HG02763 (cell line): ENCODE measurements around the gene LIMA1.
"Not testable (repeated sequence)": the region's sequence is repeated elsewhere in the genome, so short reads cannot be mapped to it uniquely, and the experiment has no call there.

Experiments used
- ATAC-seq: cut with Tn5 transposase; IDR thresholded peaks from one replicate; pipeline ENCODE4 v1.9.1; 2021; ENCODE audit warnings: mild to moderate bottlenecking, moderate library complexity; ENCODE audit not compliant: unreplicated experiment

The LIMA1 gene

GRCh38 chr12:50219544-50219943 lies 63.8 kb downstream of the LIMA1 start:
- ATAC-seq = no peak

GRCh38 chr12:50219001-50219400 lies 64.3 kb downstream of the LIMA1 start:
- ATAC-seq = not testable (repeated sequence)

- no peak for ATAC-seq
Observed at GRCh38 chr12:50218386-50218785, 64.9 kb downstream of the LIMA1 start.

GRCh38 chr12:50217202-50217601 lies 66.1 kb downstream of the LIMA1 start:
- no peak for ATAC-seq

- ATAC-seq = no peak
Observed at GRCh38 chr12:50215033-50215432, 68.3 kb downstream of the LIMA1 start.

GRCh38 chr12:50214018-50214417 lies 69.3 kb downstream of the LIMA1 start:
- ATAC-seq = no peak

GRCh38 chr12:50213439-50213838 lies 69.9 kb downstream of the LIMA1 start:
- no peak for ATAC-seq

- ATAC-seq = no peak
Observed at GRCh38 chr12:50212071-50212467, 71.3 kb downstream of the LIMA1 start.

- ATAC-seq = no peak
Observed at GRCh38 chr12:50211392-50212070, 71.8 kb downstream of the LIMA1 start.

GRCh38 chr12:50207424-50207823 lies 75.9 kb downstream of the LIMA1 start:
- no peak for ATAC-seq

GRCh38 chr12:50205648-50206047 lies 77.7 kb downstream of the LIMA1 start:
- no peak for ATAC-seq

- no peak for ATAC-seq
Observed at GRCh38 chr12:50203691-50204090, 79.6 kb downstream of the LIMA1 start.

GRCh38 chr12:50201987-50202521 lies 81.3 kb downstream of the LIMA1 start:
- ATAC-seq = no peak

- ATAC-seq = no peak
Observed at GRCh38 chr12:50200552-50201273, 82.6 kb downstream of the LIMA1 start.

- ATAC-seq = no peak
Observed at GRCh38 chr12:50198829-50199228, 84.5 kb downstream of the LIMA1 start.

- no peak for ATAC-seq
Observed at GRCh38 chr12:50197297-50197727, 86.0 kb downstream of the LIMA1 start.

GRCh38 chr12:50196537-50196936 lies 86.8 kb downstream of the LIMA1 start:
- ATAC-seq = no peak

- no peak for ATAC-seq
Observed at GRCh38 chr12:50195832-50196231, 87.5 kb downstream of the LIMA1 start.

- no peak for ATAC-seq
Observed at GRCh38 chr12:50192908-50193307, 90.4 kb downstream of the LIMA1 start.

GRCh38 chr12:50192236-50192635 lies 91.1 kb downstream of the LIMA1 start:
- no peak for ATAC-seq

- no peak for ATAC-seq
Observed at GRCh38 chr12:50190859-50191258, 92.5 kb downstream of the LIMA1 start.

- no peak for ATAC-seq
Observed at GRCh38 chr12:50188875-50189575, 94.3 kb downstream of the LIMA1 start.
